ENCODE results near the gene MAGI2. TPM values are rescaled to one million over a fixed set of nuclear protein-coding genes. Genes with fewer than 3 reads are reported as not detected.

Gene MAGI2
- total and polyA plus RNA-seq, 2 experiments from 2014 or later, result 10.4 to 26.4 TPM

DNA sequence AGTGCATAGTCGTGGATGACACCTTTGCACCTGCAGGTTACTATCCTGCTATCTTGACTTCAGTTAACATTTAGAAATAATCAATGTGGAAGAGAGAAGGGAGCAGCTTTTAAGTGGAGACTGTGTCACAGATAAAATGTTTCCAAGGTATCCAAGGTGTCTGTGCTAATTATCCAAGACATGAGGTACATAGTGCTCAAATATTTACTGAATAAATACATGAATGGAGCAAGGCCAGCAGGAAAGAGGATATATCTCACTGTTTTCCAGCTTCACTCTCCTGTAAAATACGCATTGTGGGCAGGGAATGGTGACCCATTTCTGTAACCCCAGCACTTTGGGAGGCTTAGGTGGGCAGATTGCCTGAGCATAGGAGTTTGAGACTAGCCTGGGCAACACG is 1102.5 kb downstream of the MAGI2 start (continued):
- TF ChIP-seq, protein P1, sequence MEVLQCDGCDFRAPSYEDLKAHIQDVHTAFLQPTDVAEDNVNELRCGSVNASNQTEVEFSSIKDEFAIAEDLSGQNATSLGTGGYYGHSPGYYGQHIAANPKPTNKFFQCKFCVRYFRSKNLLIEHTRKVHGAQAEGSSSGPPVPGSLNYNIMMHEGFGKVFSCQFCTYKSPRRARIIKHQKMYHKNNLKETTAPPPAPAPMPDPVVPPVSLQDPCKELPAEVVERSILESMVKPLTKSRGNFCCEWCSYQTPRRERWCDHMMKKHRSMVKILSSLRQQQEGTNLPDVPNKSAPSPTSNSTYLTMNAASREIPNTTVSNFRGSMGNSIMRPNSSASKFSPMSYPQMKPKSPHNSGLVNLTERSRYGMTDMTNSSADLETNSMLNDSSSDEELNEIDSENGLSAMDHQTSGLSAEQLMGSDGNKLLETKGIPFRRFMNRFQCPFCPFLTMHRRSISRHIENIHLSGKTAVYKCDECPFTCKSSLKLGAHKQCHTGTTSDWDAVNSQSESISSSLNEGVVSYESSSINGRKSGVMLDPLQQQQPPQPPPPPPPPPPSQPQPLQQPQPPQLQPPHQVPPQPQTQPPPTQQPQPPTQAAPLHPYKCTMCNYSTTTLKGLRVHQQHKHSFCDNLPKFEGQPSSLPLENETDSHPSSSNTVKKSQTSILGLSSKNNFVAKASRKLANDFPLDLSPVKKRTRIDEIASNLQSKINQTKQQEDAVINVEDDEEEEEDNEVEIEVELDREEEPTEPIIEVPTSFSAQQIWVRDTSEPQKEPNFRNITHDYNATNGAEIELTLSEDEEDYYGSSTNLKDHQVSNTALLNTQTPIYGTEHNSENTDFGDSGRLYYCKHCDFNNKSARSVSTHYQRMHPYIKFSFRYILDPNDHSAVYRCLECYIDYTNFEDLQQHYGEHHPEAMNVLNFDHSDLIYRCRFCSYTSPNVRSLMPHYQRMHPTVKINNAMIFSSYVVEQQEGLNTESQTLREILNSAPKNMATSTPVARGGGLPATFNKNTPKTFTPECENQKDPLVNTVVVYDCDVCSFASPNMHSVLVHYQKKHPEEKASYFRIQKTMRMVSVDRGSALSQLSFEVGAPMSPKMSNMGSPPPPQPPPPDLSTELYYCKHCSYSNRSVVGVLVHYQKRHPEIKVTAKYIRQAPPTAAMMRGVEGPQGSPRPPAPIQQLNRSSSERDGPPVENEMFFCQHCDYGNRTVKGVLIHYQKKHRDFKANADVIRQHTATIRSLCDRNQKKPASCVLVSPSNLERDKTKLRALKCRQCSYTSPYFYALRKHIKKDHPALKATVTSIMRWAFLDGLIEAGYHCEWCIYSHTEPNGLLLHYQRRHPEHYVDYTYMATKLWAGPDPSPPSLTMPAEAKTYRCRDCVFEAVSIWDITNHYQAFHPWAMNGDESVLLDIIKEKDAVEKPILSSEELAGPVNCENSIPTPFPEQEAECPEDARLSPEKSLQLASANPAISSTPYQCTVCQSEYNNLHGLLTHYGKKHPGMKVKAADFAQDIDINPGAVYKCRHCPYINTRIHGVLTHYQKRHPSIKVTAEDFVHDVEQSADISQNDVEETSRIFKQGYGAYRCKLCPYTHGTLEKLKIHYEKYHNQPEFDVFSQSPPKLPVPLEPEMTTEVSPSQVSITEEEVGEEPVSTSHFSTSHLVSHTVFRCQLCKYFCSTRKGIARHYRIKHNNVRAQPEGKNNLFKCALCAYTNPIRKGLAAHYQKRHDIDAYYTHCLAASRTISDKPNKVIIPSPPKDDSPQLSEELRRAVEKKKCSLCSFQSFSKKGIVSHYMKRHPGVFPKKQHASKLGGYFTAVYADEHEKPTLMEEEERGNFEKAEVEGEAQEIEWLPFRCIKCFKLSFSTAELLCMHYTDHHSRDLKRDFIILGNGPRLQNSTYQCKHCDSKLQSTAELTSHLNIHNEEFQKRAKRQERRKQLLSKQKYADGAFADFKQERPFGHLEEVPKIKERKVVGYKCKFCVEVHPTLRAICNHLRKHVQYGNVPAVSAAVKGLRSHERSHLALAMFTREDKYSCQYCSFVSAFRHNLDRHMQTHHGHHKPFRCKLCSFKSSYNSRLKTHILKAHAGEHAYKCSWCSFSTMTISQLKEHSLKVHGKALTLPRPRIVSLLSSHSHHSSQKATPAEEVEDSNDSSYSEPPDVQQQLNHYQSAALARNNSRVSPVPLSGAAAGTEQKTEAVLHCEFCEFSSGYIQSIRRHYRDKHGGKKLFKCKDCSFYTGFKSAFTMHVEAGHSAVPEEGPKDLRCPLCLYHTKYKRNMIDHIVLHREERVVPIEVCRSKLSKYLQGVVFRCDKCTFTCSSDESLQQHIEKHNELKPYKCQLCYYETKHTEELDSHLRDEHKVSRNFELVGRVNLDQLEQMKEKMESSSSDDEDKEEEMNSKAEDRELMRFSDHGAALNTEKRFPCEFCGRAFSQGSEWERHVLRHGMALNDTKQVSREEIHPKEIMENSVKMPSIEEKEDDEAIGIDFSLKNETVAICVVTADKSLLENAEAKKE (CRISPR knock-in tag; IDR thresholded peaks at IDR 0.05), result no peak
- TF ChIP-seq, protein P2, sequence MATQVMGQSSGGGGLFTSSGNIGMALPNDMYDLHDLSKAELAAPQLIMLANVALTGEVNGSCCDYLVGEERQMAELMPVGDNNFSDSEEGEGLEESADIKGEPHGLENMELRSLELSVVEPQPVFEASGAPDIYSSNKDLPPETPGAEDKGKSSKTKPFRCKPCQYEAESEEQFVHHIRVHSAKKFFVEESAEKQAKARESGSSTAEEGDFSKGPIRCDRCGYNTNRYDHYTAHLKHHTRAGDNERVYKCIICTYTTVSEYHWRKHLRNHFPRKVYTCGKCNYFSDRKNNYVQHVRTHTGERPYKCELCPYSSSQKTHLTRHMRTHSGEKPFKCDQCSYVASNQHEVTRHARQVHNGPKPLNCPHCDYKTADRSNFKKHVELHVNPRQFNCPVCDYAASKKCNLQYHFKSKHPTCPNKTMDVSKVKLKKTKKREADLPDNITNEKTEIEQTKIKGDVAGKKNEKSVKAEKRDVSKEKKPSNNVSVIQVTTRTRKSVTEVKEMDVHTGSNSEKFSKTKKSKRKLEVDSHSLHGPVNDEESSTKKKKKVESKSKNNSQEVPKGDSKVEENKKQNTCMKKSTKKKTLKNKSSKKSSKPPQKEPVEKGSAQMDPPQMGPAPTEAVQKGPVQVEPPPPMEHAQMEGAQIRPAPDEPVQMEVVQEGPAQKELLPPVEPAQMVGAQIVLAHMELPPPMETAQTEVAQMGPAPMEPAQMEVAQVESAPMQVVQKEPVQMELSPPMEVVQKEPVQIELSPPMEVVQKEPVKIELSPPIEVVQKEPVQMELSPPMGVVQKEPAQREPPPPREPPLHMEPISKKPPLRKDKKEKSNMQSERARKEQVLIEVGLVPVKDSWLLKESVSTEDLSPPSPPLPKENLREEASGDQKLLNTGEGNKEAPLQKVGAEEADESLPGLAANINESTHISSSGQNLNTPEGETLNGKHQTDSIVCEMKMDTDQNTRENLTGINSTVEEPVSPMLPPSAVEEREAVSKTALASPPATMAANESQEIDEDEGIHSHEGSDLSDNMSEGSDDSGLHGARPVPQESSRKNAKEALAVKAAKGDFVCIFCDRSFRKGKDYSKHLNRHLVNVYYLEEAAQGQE (IDR thresholded peaks at IDR 0.05; ENCODE audit: unreplicated experiment), result no peak

DNA sequence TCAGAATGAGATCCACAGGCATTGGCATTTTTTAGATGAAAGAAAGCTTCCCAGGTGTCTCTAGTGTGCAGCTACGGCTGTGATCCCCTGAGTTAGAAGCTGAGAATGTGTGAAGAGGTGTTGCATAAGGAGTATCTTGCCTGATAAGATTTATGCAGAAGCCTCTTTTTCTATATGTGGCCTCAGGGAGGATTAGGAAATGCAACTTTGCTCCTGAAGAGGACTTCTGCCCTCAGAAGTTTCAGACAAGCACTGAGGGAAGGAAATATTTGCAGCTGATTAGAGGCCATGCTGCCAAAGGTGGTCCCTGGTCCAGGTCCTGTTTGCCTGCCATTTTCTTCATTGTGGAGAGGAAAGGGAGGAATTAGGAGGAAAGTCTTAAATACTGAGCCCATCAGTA is 1103.1 kb downstream of the MAGI2 start:
- H3K79me2 ChIP-seq (replicated peaks; ENCODE audit: insufficient read depth), result no peaks in the 10 kb centered on the region
- no peaks in the 10 kb centered on the region for H3K27me3 Mint-ChIP-seq (ENCODE audit: insufficient read depth, low read depth, poor library complexity)
- no peak overlapping the region for H2AFZ ChIP-seq
- H3K4me3 Mint-ChIP-seq, result no peak overlapping the region
- no peak for DNase-seq (ENCODE audit: low spot score)
- H3K27ac Mint-ChIP-seq, result no peak overlapping the region
- no peaks in the 10 kb centered on the region for H4K20me1 ChIP-seq (replicated peaks; ENCODE audit: insufficient read depth)
- no peaks in the 10 kb centered on the region for H3K36me3 ChIP-seq (ENCODE audit: insufficient read depth)
- H3K9me2 ChIP-seq (ENCODE audit: insufficient read depth), result no peaks in the 10 kb centered on the region
- H3K4me3 ChIP-seq, result no peak overlapping the region
- no peaks in the 10 kb centered on the region for H3K36me3 Mint-ChIP-seq (ENCODE audit: low read depth)
- H3K27ac ChIP-seq (ENCODE audit: low read depth), result no peak overlapping the region
- H3K4me1 Mint-ChIP-seq, result peaks cover 23% of the 10 kb centered on the region
- peaks cover 17% of the 10 kb centered on the region; the same call in 1 of the 2 replicates for H3K4me1 ChIP-seq (ENCODE audit: insufficient read depth)
- H3K4me2 ChIP-seq, result no peak overlapping the region
- no peak for ATAC-seq
- H3F3A ChIP-seq (replicated peaks; ENCODE audit: low read depth), result no peaks in the 10 kb centered on the region
- no peaks in the 10 kb centered on the region for H3K9me3 Mint-ChIP-seq
- H3K27me3 ChIP-seq (ENCODE audit: insufficient read depth), result no peaks in the 10 kb centered on the region
- TF ChIP-seq, protein P3, sequence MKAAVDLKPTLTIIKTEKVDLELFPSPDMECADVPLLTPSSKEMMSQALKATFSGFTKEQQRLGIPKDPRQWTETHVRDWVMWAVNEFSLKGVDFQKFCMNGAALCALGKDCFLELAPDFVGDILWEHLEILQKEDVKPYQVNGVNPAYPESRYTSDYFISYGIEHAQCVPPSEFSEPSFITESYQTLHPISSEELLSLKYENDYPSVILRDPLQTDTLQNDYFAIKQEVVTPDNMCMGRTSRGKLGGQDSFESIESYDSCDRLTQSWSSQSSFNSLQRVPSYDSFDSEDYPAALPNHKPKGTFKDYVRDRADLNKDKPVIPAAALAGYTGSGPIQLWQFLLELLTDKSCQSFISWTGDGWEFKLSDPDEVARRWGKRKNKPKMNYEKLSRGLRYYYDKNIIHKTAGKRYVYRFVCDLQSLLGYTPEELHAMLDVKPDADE (IDR thresholded peaks at IDR 0.05), result no peak
- TF ChIP-seq CREB1 (CRISPR knock-in tag; IDR thresholded peaks at IDR 0.05; ENCODE audit: low read depth), result no peak
- TF ChIP-seq EZH2 (IDR thresholded peaks at IDR 0.05; ENCODE audit: low read depth, unreplicated experiment), result no peak
- no peak for TF ChIP-seq ZNF114 (CRISPR knock-in tag; IDR thresholded peaks at IDR 0.05)
- TF ChIP-seq, protein P4, sequence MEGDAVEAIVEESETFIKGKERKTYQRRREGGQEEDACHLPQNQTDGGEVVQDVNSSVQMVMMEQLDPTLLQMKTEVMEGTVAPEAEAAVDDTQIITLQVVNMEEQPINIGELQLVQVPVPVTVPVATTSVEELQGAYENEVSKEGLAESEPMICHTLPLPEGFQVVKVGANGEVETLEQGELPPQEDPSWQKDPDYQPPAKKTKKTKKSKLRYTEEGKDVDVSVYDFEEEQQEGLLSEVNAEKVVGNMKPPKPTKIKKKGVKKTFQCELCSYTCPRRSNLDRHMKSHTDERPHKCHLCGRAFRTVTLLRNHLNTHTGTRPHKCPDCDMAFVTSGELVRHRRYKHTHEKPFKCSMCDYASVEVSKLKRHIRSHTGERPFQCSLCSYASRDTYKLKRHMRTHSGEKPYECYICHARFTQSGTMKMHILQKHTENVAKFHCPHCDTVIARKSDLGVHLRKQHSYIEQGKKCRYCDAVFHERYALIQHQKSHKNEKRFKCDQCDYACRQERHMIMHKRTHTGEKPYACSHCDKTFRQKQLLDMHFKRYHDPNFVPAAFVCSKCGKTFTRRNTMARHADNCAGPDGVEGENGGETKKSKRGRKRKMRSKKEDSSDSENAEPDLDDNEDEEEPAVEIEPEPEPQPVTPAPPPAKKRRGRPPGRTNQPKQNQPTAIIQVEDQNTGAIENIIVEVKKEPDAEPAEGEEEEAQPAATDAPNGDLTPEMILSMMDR (conservative IDR thresholded peaks at IDR 0.05; ENCODE audit: low read depth in 2 of 2), result no peak
- TF ChIP-seq STAT1 (IDR thresholded peaks at IDR 0.05; ENCODE audit: unreplicated experiment), result no peak
- TF ChIP-seq, protein P2 (IDR thresholded peaks at IDR 0.05; ENCODE audit: unreplicated experiment), result no peak
